Measurements from ENCODE around the gene TAS2R19.
"Not testable (repeated sequence)": the region's sequence is repeated elsewhere in the genome, so short reads cannot be mapped to it uniquely, and the experiment has no call there.

TAS2R19 gene

DNA sequence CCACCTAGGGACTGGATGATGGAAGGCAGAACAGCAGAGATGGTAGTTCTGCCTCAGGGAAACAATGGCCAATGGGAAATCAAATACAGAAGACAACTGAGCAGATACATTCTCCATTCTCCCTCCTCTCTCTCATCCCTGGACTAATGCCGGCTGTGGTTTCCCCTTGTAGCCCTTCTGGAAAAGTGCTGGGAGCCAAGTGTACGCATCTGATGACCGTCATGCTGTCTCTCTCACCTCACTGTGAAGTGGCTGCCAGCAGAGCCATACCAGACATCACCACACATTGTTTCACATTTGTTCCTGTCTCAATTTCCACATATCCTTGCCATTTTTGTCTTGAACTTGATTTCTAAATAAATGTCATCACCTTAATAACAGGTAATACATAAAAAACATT, 36.6 kb upstream of the TAS2R19 start:
- no peak for DNase-seq (ENCODE audit: low spot score)
- TF ChIP-seq, protein P1, sequence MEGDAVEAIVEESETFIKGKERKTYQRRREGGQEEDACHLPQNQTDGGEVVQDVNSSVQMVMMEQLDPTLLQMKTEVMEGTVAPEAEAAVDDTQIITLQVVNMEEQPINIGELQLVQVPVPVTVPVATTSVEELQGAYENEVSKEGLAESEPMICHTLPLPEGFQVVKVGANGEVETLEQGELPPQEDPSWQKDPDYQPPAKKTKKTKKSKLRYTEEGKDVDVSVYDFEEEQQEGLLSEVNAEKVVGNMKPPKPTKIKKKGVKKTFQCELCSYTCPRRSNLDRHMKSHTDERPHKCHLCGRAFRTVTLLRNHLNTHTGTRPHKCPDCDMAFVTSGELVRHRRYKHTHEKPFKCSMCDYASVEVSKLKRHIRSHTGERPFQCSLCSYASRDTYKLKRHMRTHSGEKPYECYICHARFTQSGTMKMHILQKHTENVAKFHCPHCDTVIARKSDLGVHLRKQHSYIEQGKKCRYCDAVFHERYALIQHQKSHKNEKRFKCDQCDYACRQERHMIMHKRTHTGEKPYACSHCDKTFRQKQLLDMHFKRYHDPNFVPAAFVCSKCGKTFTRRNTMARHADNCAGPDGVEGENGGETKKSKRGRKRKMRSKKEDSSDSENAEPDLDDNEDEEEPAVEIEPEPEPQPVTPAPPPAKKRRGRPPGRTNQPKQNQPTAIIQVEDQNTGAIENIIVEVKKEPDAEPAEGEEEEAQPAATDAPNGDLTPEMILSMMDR (IDR thresholded peaks at IDR 0.05; ENCODE audit: extremely low read depth, insufficient read depth, missing control alignments) = no peak
- in situ Hi-C loops (cut with MboI; ENCODE audit: low pct_unique_long_range_greater_than_20kb, low sequenced_read_pairs, unreplicated experiment) = no loop called here

DNA sequence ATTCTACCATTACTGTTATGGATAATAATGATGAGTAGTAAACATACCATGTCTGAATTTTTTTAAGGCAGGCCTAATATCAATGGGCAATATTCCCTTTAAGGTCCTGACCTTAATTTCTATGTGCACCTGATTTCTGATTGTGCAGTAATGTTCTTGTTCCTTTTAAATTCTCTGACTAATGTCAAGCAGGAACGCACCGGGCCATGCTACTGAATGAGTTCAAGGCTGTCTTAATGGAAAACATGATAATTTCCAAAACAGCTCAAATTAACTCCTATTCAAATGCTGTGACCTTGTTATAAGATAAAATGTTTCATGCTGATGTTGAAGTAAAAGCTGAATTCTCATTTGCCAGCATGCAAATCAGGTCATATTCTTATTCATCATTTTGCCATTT, 32.9 kb upstream of the TAS2R19 start:
- in situ Hi-C loops (cut with MboI; ENCODE audit: low pct_unique_long_range_greater_than_20kb, low sequenced_read_pairs, unreplicated experiment) = no loop called here
- DNase-seq (ENCODE audit: low spot score) = no peak
- TF ChIP-seq, protein P1 (IDR thresholded peaks at IDR 0.05; ENCODE audit: extremely low read depth, insufficient read depth, missing control alignments) = no peak

DNA sequence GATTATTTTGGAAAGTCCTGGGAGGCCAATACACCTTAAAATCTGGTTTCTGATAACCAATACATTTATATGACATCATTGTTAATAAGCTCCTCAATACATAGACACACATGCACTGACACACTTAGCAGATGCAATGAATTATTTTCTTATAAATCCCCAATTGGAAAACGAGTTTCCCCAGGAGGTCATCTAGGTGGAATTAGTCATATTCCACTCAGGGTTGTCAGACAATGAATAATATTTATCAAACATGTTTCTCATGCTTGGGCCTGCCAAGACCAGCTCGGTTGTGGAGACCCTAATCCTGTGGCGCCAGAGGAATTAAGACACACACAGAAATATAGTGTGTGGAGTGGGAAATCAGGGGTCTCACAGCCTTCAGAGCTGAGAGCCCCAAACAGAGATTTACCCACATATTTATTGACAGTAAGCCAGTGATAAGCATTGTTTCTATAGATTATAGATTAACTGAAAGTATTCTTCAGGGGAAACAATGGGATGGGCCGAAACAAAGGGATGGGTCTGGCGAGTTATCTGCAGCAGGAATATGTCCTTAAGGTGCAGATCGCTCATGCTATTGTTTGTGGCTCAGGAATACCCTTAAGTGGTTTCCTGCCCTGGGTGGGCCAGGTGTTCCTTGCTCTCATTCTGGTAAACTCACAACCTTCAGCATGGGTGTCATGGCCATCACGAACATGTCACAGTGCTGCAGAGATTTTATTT, 27.5 kb upstream of the TAS2R19 start:
- DNase-seq (ENCODE audit: low spot score); in situ Hi-C loops (cut with MboI; ENCODE audit: low pct_unique_long_range_greater_than_20kb, low sequenced_read_pairs, unreplicated experiment): not testable (repeated sequence)

DNA sequence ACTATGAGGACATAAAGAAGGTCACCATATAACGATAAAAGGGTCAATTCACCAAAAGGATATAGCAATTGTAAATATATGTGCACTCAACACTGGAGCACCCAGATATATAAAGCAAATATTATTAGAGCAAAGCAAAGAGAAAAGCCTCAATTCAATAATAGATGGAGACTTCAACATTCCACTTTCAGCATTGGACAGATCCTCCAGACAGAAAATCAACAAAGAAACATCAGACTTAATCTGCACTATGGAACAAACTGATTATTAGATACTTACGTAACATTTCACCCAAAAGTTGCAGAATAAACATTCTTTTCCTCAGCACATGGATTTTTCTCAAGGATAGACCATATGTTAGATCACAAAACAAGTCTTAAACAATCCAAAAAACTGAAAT, 18.9 kb upstream of the TAS2R19 start:
- in situ Hi-C loops (cut with MboI; ENCODE audit: low pct_unique_long_range_greater_than_20kb, low sequenced_read_pairs, unreplicated experiment); DNase-seq (ENCODE audit: low spot score): not testable (repeated sequence)

DNA sequence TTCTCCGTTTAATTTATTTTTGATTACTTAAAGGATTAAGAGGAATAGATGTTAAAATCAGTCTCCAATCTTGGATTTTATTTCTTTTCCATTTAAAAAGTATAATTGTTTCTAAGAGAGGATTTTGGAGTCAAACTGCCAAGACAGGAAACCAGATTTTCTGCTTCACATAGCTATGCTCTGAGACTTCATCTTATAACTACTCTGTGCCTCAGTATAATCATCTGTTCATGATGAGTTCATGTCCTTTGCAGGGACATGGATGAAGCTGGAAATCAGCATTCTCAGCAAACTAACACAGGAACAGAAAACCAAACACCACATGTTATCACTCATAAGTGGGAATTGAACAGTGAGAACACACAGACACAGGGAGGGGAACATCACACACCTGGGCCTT, 17.7 kb upstream of the TAS2R19 start:
- no peak for DNase-seq (ENCODE audit: low spot score)

DNA sequence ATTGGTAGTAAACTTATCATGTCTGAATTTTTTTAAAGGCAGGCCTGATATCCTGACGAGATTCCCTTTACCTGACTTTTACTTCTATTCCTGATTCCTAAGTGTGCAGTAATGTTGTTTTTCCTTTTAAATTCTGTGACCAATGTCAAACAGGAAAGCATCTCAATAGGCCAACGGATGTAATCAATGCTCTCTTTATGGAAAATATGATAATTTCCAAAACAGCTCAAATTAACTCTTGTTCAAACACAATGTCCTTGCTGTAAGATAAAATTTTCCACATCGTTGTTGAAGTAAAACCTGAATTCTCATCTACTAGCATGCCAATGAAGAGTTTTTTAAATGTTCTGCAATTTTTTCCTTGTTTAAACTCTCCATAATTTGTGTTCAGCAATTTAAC, 16.8 kb upstream of the TAS2R19 start:
- DNase-seq (ENCODE audit: low spot score) = no peak
- in situ Hi-C loops (cut with MboI; ENCODE audit: low pct_unique_long_range_greater_than_20kb, low sequenced_read_pairs, unreplicated experiment) = no loop called here
- TF ChIP-seq, protein P1 (IDR thresholded peaks at IDR 0.05; ENCODE audit: extremely low read depth, insufficient read depth, missing control alignments) = no peak

More for the DNA sequence above, 17.7 kb upstream of the TAS2R19 start:
- TF ChIP-seq, protein P1 (IDR thresholded peaks at IDR 0.05; ENCODE audit: extremely low read depth, insufficient read depth, missing control alignments) = no peak
- in situ Hi-C loops (cut with MboI; ENCODE audit: low pct_unique_long_range_greater_than_20kb, low sequenced_read_pairs, unreplicated experiment) = no loop called here

DNA sequence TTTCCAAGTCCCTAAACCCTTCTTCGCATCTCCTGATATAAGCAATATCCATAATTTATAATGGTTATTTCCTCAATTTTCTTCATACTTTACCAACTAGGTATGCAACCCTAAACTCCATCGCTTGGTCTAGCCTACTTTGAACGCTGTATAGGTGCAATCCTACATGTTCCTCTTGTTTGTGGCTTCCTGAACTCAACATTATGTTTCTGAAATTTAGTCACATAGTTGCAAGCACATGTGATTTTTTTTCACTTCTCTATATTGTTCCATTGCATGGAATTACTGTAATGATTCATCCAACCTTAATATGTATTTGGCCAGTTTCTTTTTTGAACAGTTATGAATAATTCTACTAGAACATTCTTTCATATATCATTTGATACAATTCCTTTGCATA, 11.5 kb upstream of the TAS2R19 start:
- in situ Hi-C loops (cut with MboI; ENCODE audit: low pct_unique_long_range_greater_than_20kb, low sequenced_read_pairs, unreplicated experiment); DNase-seq (ENCODE audit: low spot score): not testable (repeated sequence)

DNA sequence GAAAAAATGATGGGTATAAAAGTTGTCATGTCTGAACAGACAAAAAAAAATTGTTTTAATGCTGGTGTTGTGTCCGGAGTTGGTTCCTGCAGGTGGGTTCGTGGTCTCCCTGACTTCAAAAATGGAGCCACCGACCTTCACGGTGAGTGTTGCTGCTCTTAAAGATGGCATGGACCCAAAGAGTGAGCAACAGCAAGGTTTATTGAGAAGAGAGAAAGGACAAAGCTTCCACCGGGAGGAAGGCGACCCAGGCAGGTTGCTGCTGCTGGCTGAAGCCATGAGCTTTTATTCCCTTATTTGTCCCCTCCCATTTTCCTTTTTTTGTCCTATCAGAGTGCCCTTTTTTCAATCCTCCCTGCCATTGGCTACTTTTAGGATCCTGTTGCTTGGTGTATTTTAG, 8.9 kb upstream of the TAS2R19 start, which contains the start of gene TAS2R31:
Gene TAS2R31 (minus strand): TSS at position 101 of the 400 bp plus-strand sequence. CDS start 72 bp downstream, at position 29.
- no peak for DNase-seq (ENCODE audit: low spot score)
- in situ Hi-C loops (cut with MboI; ENCODE audit: low pct_unique_long_range_greater_than_20kb, low sequenced_read_pairs, unreplicated experiment) = no loop called here
- TF ChIP-seq, protein P1 (IDR thresholded peaks at IDR 0.05; ENCODE audit: extremely low read depth, insufficient read depth, missing control alignments) = no peak

Data from GM13977 (cell line).